Neutrophil (primary cell): ENCODE results near the gene ORC1.
A peak's percentile ranks its signal among the peaks of the same experiment; 100 is the strongest.

Experiments
- H3K27ac ChIP-seq: fragments of 200-600 bp; sonication (generic); 2 replicates; pipeline ENCODE4 v1.5.1; 2016; ENCODE audit warnings: mild to moderate bottlenecking, moderate library complexity
- H3K27me3 ChIP-seq: fragments of 200-600 bp; sonication (generic); 2 replicates; pipeline ENCODE4 v1.6.0; 2016; ENCODE audit warnings: mild to moderate bottlenecking
- H3K36me3 ChIP-seq: fragments of 200-600 bp; sonication (generic); 2 replicates; pipeline ENCODE4 v1.5.1; 2017
- H3K4me1 ChIP-seq, 2 experiments: fragments of 200-600 bp in 1 of 2; sonication (generic) in 1 of 2; 1 replicate in 1 of 2; 2 replicates in 1 of 2; pipeline versions ENCODE4 v1.5.1 to v1.6.1; 2013 to 2016; ENCODE audit warnings: low read depth in 1 of 2, low read length in 1 of 2, mild to moderate bottlenecking in 1 of 2, moderate library complexity in 1 of 2; ENCODE audit not compliant: control insufficient read depth in 1 of 2, insufficient read depth in 1 of 2
- H3K4me3 ChIP-seq, 2 experiments: fragments of 200-600 bp in 1 of 2; sonication (generic) in 1 of 2; 1 replicate in 1 of 2; 2 replicates in 1 of 2; pipeline ENCODE4 v1.5.1; 2013 to 2016; ENCODE audit warnings: low read depth in 1 of 2, low read length in 1 of 2, mild to moderate bottlenecking in 1 of 2, moderate library complexity in 1 of 2
- H3K9me3 ChIP-seq: fragments of 200-600 bp; sonication (generic); 2 replicates; pipeline ENCODE4 v1.5.1; 2016
- TF ChIP-seq, protein P1 (sequence below): fragments of 200-600 bp; sonication (generic); IDR thresholded peaks from 2 replicates; pipeline ENCODE4 v1.5.1; 2016; ENCODE audit warnings: antibody characterized with exemption

The ORC1 gene

DNA sequence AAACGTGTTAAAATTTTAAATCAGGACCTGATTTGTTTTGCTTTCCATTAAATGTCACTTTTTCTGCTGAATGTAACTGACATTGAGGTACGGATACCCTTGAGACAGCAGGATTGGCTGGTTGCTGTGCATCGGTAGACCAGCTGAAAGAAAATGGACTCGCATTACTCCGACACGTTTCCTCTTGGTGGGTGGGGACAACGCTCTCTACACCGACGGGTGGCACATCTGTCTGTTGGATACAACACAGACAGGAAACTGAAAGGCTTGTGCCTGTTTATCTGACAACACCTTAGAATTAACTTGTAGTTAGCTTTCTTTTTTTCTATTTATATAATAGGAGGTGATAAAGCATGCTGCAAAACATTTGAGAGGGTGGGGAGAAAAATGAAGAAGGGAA is 19.5 kb upstream of the ORC1 start:
- TF ChIP-seq, protein P1, sequence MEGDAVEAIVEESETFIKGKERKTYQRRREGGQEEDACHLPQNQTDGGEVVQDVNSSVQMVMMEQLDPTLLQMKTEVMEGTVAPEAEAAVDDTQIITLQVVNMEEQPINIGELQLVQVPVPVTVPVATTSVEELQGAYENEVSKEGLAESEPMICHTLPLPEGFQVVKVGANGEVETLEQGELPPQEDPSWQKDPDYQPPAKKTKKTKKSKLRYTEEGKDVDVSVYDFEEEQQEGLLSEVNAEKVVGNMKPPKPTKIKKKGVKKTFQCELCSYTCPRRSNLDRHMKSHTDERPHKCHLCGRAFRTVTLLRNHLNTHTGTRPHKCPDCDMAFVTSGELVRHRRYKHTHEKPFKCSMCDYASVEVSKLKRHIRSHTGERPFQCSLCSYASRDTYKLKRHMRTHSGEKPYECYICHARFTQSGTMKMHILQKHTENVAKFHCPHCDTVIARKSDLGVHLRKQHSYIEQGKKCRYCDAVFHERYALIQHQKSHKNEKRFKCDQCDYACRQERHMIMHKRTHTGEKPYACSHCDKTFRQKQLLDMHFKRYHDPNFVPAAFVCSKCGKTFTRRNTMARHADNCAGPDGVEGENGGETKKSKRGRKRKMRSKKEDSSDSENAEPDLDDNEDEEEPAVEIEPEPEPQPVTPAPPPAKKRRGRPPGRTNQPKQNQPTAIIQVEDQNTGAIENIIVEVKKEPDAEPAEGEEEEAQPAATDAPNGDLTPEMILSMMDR, result no peak
- H3K36me3 ChIP-seq, result peaks cover 75% of the 10 kb centered on the region
- no peak overlapping the region for H3K4me3 ChIP-seq
- peak overlapping the region; percentile 28 for H3K27ac ChIP-seq
- H3K4me1 ChIP-seq, result peaks cover 4 to 9% of the 10 kb centered on the region in 2 experiments
- H3K27me3 ChIP-seq, result no peaks in the 10 kb centered on the region
- H3K9me3 ChIP-seq, result no peaks in the 10 kb centered on the region

DNA sequence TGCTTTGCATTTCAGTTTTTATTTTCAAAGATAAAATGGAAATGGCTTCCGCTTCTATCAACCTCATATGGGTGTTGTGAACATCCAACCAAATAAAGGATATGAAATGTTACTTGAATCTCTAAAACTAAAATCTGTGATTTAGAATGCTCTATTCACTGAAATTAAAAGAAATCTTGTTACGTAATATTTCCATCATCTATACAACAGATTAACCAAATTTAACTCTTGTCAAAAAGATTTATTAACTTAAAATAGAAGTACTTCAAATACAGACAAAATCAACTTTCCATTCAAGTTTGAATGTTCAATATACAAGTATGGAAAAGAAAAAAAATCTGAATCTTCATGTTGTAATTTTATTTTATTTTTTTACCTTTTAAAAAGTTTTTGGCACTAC is 18.8 kb upstream of the ORC1 start:
- Histone ChIP-seq H3K27me3 (no peaks in the 10 kb centered on the region), H3K27ac (no peak overlapping the region), H3K9me3 (no peaks in the 10 kb centered on the region), H3K4me3 (no peak overlapping the region), H3K4me1 (peaks cover 4 to 9% of the 10 kb centered on the region in 2 experiments), H3K36me3 (peaks cover 80% of the 10 kb centered on the region)
- TF ChIP-seq, protein P1, result no peak

DNA sequence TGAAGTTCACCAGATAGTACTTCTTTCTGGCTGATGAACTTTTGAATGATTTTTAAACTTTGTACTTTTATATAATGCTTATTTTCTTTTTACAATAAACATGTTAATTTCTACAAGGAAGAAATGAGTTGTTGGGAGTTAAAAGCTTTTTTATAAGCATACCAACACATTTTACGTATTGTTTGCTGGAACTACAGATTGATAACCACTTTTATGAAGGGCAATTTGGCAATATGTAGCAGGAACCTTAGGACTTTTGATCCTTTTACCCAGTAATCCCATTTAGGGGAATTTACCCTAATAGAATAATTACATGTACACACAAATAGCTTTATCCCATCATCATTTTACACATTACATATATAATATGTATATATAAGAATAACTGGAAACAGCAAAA is 16.5 kb upstream of the ORC1 start:
- no peak overlapping the region for H3K4me3 ChIP-seq
- H3K36me3 ChIP-seq, result peaks cover 93% of the 10 kb centered on the region
- peaks cover 4 to 9% of the 10 kb centered on the region in 2 experiments for H3K4me1 ChIP-seq
- H3K27me3 ChIP-seq, result no peaks in the 10 kb centered on the region
- no peaks in the 10 kb centered on the region for H3K9me3 ChIP-seq
- TF ChIP-seq, protein P1, result no peak
- no peak overlapping the region for H3K27ac ChIP-seq

DNA sequence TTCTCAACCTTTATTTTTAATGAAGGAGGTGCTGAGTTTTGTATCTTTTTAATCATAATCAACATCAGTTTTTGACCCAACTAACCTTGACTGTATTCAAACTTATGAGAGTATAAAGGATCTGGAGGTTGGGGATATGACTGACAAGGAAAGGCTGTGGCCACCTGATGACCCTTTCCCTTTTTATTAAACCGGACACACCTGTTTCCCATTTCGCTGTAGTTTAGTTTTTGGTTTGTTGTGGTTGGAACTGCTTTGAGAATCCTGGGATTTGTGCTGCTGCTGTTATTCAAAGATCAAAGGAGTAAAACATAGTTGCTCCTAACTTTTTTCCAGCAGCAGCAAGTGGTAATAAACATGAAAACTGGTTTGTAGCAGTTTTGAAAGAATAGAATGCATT is 12.6 kb upstream of the ORC1 start:
- no peaks in the 10 kb centered on the region for H3K27me3 ChIP-seq
- peaks cover 96% of the 10 kb centered on the region for H3K36me3 ChIP-seq
- no peaks in the 10 kb centered on the region for H3K9me3 ChIP-seq
- H3K27ac ChIP-seq, result no peak overlapping the region
- TF ChIP-seq, protein P1, result no peak
- H3K4me3 ChIP-seq, result no peak overlapping the region
- H3K4me1 ChIP-seq, result no peaks in the 10 kb centered on the region

DNA sequence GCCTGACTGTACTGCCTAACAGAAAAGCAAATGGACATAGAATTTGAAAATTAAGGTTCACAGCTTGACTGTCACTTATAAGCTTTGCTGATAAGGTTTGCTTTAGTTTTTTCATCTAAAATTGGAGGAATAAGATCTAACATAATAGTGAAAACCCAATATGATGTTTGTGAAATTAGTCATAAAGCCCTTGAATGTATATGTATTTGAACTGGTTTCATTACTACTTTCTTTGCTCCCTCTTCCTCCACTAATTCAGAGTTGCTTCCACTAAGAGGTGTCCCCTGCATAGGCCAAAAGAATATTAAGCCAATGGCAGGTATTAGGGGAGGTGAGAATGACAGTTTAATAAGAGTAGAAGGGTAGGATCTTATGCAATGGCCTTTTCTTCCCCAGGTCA is 10.7 kb upstream of the ORC1 start:
- no peaks in the 10 kb centered on the region for H3K27me3 ChIP-seq
- no peak overlapping the region for H3K4me3 ChIP-seq
- no peak overlapping the region for H3K27ac ChIP-seq
- TF ChIP-seq, protein P1, result no peak
- H3K36me3 ChIP-seq, result peaks cover 93% of the 10 kb centered on the region
- H3K4me1 ChIP-seq, result no peaks in the 10 kb centered on the region
- no peaks in the 10 kb centered on the region for H3K9me3 ChIP-seq
